OCI-LY7 (cell line): Measurements from ENCODE around the gene MYLIP.

Source experiments
- EZH2phosphoT487 ChIP-seq: fragments of 200-600 bp; sonication (generic); IDR thresholded peaks from 2 replicates; pipeline ENCODE4 v1.6.1; 2018; ENCODE audit warnings: low read depth, borderline replicate concordance, mild to moderate bottlenecking, mixed run types, antibody characterized with exemption, low read length, moderate library complexity, mixed read lengths
- TF ChIP-seq, protein P1 (sequence below): fragments of 200-600 bp; sonication (generic); conservative IDR thresholded peaks from 2 replicates; pipeline ENCODE4 v1.5.1; 2014; ENCODE audit warnings: mild to moderate bottlenecking, antibody characterized with exemption, low read length, moderate library complexity, mixed read lengths

DNA sequence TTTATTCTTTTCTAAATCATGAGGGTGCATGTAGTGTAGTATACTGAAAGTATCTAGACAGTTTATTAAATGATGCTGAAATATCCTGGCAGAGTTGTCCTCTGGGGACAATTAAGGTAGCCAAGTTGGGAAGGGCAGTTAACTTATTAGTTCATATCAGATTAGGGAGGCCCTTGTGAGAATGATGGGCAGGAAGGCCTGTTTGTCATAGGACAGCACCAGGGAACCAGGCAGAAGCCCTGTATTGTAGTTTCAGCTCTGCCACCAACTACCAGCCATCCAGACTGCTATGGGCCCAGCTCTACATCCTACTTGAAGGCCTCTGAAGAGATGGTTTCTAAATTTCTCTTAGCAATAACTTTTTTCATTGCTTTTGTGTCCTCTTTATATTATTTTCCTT lies 4.0 kb downstream of the MYLIP start:
- TF ChIP-seq, protein P1, sequence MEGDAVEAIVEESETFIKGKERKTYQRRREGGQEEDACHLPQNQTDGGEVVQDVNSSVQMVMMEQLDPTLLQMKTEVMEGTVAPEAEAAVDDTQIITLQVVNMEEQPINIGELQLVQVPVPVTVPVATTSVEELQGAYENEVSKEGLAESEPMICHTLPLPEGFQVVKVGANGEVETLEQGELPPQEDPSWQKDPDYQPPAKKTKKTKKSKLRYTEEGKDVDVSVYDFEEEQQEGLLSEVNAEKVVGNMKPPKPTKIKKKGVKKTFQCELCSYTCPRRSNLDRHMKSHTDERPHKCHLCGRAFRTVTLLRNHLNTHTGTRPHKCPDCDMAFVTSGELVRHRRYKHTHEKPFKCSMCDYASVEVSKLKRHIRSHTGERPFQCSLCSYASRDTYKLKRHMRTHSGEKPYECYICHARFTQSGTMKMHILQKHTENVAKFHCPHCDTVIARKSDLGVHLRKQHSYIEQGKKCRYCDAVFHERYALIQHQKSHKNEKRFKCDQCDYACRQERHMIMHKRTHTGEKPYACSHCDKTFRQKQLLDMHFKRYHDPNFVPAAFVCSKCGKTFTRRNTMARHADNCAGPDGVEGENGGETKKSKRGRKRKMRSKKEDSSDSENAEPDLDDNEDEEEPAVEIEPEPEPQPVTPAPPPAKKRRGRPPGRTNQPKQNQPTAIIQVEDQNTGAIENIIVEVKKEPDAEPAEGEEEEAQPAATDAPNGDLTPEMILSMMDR = no peak
- no peak for TF ChIP-seq EZH2phosphoT487
